Measurements from ENCODE around the gene TUBA3D. TPM values are rescaled to one million over a fixed set of nuclear protein-coding genes. Genes with fewer than 3 reads are reported as not detected.
"Not testable (repeated sequence)": the region's sequence is repeated elsewhere in the genome, so short reads cannot be mapped to it uniquely, and the experiment has no call there.

The TUBA3D gene
- total RNA-seq, 1 donor from 2014 or later = not detected

DNA sequence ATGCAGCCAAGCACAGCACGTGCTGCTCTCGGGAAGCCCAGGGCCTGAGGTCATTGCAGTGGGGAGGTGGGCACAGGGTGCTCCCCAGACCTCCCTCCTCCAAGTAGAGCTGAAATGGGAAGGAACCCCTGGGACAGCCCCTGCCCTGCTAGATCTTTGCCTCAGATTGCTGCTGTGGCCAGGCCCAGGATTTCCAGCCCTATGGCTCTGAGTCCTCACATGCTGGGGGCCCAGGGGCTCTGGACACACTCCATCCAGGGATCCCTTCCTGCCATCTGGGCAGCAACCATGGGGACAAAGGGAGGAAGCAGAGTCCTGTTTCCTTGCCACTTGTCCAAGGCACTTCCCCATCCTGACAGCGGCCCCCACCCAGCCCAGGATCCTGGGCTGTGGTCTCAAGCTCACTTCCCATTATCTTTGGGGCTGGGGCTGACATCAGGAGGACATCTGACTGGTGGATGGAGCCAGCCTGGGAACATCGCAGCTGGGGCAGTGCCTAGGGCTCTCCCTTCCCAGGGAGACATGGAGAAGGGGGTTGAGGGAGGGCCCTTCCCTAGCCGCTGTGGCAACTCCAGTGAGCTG lies 54.0 kb downstream of the TUBA3D start:
- H3K9ac ChIP-seq (ENCODE audit: low read length); H3K36me3 Mint-ChIP-seq (ENCODE audit: low read depth, unreplicated experiment); H3K9me3 Mint-ChIP-seq (ENCODE audit: unreplicated experiment); H4K20me1 ChIP-seq (ENCODE audit: insufficient read depth, low read length); DNase-seq (ENCODE audit: low read depth); H3K4me1 Mint-ChIP-seq (ENCODE audit: low read depth, unreplicated experiment); H3K4me3 Mint-ChIP-seq (ENCODE audit: unreplicated experiment); H3K27ac ChIP-seq (ENCODE audit: low read depth, low read length); H3K36me3 ChIP-seq (ENCODE audit: insufficient read depth, low read length); H3K27ac Mint-ChIP-seq (ENCODE audit: unreplicated experiment); H3K4me3 ChIP-seq (ENCODE audit: insufficient read depth, low read depth, low read length); H3K79me2 ChIP-seq (ENCODE audit: insufficient read depth, low read length); H3K9me3 ChIP-seq (ENCODE audit: insufficient read depth, low read depth, low read length); H3K27me3 ChIP-seq (ENCODE audit: insufficient read depth, low read length); H3K4me1 ChIP-seq (ENCODE audit: insufficient read depth, low read length); FAIRE-seq; H2AFZ ChIP-seq (ENCODE audit: low read depth, low read length); H3K4me2 ChIP-seq (ENCODE audit: low read length); H3K27me3 Mint-ChIP-seq (ENCODE audit: low read depth, unreplicated experiment): not testable (repeated sequence)

DNA sequence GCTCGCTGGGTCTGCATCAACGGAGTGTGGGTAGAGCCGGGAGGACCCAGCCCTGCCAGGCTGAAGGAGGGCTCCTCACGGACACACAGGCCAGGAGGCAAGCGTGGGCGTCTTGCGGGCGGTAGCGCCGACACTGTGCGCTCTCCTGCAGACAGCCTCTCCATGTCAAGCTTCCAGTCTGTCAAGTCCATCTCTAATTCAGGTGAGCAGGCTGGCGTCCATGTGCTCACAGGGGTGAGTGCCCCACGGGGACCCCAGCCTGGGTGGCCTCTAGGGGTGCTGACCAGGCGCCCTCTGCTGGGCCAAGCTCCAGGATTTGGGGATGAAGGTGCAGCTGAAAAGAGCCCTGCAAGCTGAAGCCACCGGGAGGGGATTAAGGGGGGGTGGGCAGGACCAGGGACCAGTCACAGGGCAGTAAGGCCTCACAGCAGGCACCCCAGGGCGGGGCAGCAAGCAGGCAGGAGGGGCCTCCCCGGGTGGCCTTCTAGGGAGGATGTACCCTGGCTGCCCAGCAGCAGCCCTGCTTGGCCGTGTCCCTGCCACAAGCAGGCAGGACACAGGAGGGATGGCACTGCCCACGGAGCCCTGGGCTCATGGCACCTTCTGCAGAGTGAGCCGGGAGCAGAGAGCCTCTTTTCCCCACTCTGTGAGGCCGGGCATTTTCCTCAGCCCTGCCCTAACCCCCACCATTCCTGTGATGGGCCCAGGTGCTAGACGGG lies 54.9 kb downstream of the TUBA3D start:
- not testable (repeated sequence) for H3K4me1 Mint-ChIP-seq (ENCODE audit: low read depth, unreplicated experiment); H3K79me2 ChIP-seq (ENCODE audit: insufficient read depth, low read length); H3K27ac Mint-ChIP-seq (ENCODE audit: unreplicated experiment); H3K27me3 ChIP-seq (ENCODE audit: insufficient read depth, low read length); H4K20me1 ChIP-seq (ENCODE audit: insufficient read depth, low read length); DNase-seq (ENCODE audit: low read depth); H3K4me2 ChIP-seq (ENCODE audit: low read length); H3K9me3 ChIP-seq (ENCODE audit: insufficient read depth, low read depth, low read length); H3K36me3 Mint-ChIP-seq (ENCODE audit: low read depth, unreplicated experiment); H3K9me3 Mint-ChIP-seq (ENCODE audit: unreplicated experiment); H3K4me3 ChIP-seq (ENCODE audit: insufficient read depth, low read depth, low read length); H3K27ac ChIP-seq (ENCODE audit: low read depth, low read length); H3K36me3 ChIP-seq (ENCODE audit: insufficient read depth, low read length); H3K27me3 Mint-ChIP-seq (ENCODE audit: low read depth, unreplicated experiment); H3K4me3 Mint-ChIP-seq (ENCODE audit: unreplicated experiment); H3K4me1 ChIP-seq (ENCODE audit: insufficient read depth, low read length); H2AFZ ChIP-seq (ENCODE audit: low read depth, low read length); H3K9ac ChIP-seq (ENCODE audit: low read length); FAIRE-seq

DNA sequence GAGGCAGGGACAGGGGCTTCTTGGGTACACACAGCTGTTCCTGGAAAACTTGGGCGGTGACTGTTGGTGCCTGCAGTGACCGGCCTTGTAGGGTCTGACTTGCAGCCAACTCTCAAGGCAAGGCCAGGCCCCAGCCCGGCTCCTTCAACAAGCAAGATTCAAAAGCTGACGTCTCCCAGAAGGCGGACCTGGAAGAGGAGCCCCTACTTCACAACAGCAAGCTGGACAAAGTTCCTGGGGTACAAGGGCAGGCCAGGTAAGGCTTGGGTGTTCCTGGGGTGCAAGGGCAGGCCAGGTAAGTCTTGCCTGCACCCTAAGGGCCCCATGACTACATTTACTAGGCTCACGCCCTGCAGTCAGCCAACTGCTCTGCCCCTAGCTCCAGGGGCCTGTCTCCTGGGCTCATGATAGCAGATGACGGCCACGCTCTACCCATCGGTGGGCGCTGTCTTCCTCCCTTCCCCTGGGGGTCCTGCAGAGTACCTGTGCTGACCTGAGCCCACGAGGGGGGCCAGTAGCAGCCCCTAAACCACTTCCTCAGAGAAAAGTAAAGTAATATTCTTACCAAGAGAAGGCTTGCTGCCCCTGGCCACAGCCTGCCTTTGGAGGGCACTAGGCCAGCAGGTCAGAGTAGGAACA lies 55.7 kb downstream of the TUBA3D start:
- not testable (repeated sequence) for H3K4me3 Mint-ChIP-seq (ENCODE audit: unreplicated experiment); H3K9me3 Mint-ChIP-seq (ENCODE audit: unreplicated experiment)

More for the DNA sequence above, 55.7 kb downstream of the TUBA3D start:
- H3K9ac ChIP-seq (ENCODE audit: low read length); H3K36me3 ChIP-seq (ENCODE audit: insufficient read depth, low read length); H3K36me3 Mint-ChIP-seq (ENCODE audit: low read depth, unreplicated experiment); FAIRE-seq; H3K9me3 ChIP-seq (ENCODE audit: insufficient read depth, low read depth, low read length); H3K4me3 ChIP-seq (ENCODE audit: insufficient read depth, low read depth, low read length); H3K79me2 ChIP-seq (ENCODE audit: insufficient read depth, low read length); H3K27ac Mint-ChIP-seq (ENCODE audit: unreplicated experiment); H3K4me1 Mint-ChIP-seq (ENCODE audit: low read depth, unreplicated experiment); H2AFZ ChIP-seq (ENCODE audit: low read depth, low read length); H3K27me3 Mint-ChIP-seq (ENCODE audit: low read depth, unreplicated experiment); H4K20me1 ChIP-seq (ENCODE audit: insufficient read depth, low read length); H3K27me3 ChIP-seq (ENCODE audit: insufficient read depth, low read length); DNase-seq (ENCODE audit: low read depth); H3K4me1 ChIP-seq (ENCODE audit: insufficient read depth, low read length); H3K27ac ChIP-seq (ENCODE audit: low read depth, low read length); H3K4me2 ChIP-seq (ENCODE audit: low read length): not testable (repeated sequence)

Small RNAs within 50 kb of the gene (microRNA-seq; reads per million reads assigned to microRNA genes)
- gene MIR4784 = not detected

Other genes with a start within 250 kb of the TUBA3D start
- 0.43 and 0.70 TPM in 2 replicates for gene RAB6D, start 112.0 kb upstream of the TUBA3D start, total RNA-seq
- gene MZT2A, start 16.3 kb downstream of the TUBA3D start, total RNA-seq = 97.1 and 105 TPM in 2 replicates
- gene CCDC74A, start 51.8 kb downstream of the TUBA3D start, total RNA-seq = 6.5 and 7.2 TPM in 2 replicates